Spleen (tissue), 7 donors: ENCODE results near the gene A4GALT.

Experiments
- CTCF ChIP-seq, 11 experiments: fragments of 200-600 bp in 7 of 11; fragments of 450-650 bp in 4 of 11; sonication (generic) in 4 of 11; IDR thresholded peaks in 8 of 11; conservative IDR thresholded peaks in 3 of 11; 1 replicate in 7 of 11; 2 replicates in 4 of 11; pipeline versions ENCODE4 v1.4.0 to v1.8.0; 2016 to 2021; ENCODE audit warnings: antibody characterized with exemption in 11 of 11, inconsistent platforms in 4 of 11, mild to moderate bottlenecking in 1 of 11
- POLR2A ChIP-seq, 3 donors: fragments of 450-650 bp; IDR thresholded peaks; one replicate each; pipeline ENCODE4 v1.5.1; 2017; ENCODE audit warnings: antibody characterized with exemption in 3 of 3, mild to moderate bottlenecking in 1 of 3
- donor health status: DM: no; HTN: no; CAD: no; lungs with moderate emphysema.
- donor health status: DM: no; HTN: no; CAD: no.
- donor health status: DM: no; HTN: no; CAD: no.

- TF ChIP-seq CTCF (IDR thresholded peaks at IDR 0.05 in 8 of 11, conservative IDR thresholded peaks at IDR 0.05 in 3 of 11) (no peak), POLR2A (IDR thresholded peaks at IDR 0.05) (no peak)
Measured at GRCh38 chr22:42769238-42769573, 48.5 kb upstream of the A4GALT start.
